ENCODE measurements around the gene SVIL.

DNA sequence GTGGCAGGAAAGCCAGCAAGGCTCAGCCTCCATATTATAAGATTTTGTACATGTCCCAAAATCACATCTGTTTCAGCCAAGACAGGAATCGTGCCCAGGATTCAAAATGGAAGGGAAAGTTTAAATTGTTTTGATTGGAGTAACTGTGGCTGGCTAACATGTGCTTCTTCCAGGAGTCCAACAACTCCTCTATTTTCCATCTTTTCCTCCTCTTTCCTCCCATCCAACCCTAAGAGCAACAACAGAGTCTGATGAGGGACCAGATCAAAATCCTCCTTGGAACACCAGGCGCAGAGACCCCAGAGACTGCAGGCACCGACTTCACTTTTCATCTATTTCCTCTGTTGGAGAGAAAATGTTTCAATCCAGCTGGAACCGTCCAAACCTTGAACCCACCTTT is 36.0 kb upstream of the SVIL start:
- TF ChIP-seq, protein P1, sequence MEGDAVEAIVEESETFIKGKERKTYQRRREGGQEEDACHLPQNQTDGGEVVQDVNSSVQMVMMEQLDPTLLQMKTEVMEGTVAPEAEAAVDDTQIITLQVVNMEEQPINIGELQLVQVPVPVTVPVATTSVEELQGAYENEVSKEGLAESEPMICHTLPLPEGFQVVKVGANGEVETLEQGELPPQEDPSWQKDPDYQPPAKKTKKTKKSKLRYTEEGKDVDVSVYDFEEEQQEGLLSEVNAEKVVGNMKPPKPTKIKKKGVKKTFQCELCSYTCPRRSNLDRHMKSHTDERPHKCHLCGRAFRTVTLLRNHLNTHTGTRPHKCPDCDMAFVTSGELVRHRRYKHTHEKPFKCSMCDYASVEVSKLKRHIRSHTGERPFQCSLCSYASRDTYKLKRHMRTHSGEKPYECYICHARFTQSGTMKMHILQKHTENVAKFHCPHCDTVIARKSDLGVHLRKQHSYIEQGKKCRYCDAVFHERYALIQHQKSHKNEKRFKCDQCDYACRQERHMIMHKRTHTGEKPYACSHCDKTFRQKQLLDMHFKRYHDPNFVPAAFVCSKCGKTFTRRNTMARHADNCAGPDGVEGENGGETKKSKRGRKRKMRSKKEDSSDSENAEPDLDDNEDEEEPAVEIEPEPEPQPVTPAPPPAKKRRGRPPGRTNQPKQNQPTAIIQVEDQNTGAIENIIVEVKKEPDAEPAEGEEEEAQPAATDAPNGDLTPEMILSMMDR (IDR thresholded peaks at IDR 0.05; ENCODE audit: low read length), result no peak
- TF ChIP-seq EZH2 (optimal IDR thresholded peaks at IDR 0.05; ENCODE audit: low read depth, low read length), result no peak
- no peak for TF ChIP-seq EZH2phosphoT487 (IDR thresholded peaks at IDR 0.05; ENCODE audit: low read length)

Measured in MM.1S (cell line).